HuH-7.5 (cell line): ENCODE results near the gene LONP1.
"Not testable (repeated sequence)": the region's sequence is repeated elsewhere in the genome, so short reads cannot be mapped to it uniquely, and the experiment has no call there.

Experiments used
- DNase-seq: peaks from one replicate; pipeline ENCODE4 v3.0.0; 2011; ENCODE audit warnings: low spot score

LONP1 gene

GRCh38 chr19:5719961-5720790 is at the start of gene LONP1, which contains the start of gene CATSPERD:
Gene LONP1 (minus strand): TSS chr19:5720146. CDS start chr19:5720132, 14 bp downstream.
Gene CATSPERD (plus strand): TSS chr19:5720637. CDS start chr19:5720738, 101 bp downstream.
- DNase-seq, result peak; percentile 98

DNA sequence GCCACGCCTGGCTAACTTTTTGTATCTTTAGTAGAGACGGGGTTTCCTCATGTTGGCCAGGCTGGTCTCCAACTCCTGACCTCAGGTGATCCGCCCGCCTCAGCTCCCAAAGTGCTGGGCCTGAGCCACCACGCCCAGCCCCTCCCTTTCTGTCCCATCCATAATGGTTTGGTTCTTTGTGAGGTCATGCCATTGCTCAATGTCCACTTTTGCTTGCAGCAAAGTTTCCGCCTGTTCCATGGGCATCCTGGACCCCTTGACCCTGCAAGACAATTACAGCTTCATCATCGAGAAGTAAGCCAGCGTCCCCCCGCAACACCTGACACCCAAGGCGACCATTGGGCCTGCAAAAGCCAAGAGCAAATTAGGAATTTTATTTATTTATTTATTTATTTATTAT is 48.0 kb upstream of the LONP1 start:
- DNase-seq, result no peak

- no peak for DNase-seq
Measured at GRCh38 chr19:5765220-5765619, 45.3 kb upstream of the LONP1 start.

DNA sequence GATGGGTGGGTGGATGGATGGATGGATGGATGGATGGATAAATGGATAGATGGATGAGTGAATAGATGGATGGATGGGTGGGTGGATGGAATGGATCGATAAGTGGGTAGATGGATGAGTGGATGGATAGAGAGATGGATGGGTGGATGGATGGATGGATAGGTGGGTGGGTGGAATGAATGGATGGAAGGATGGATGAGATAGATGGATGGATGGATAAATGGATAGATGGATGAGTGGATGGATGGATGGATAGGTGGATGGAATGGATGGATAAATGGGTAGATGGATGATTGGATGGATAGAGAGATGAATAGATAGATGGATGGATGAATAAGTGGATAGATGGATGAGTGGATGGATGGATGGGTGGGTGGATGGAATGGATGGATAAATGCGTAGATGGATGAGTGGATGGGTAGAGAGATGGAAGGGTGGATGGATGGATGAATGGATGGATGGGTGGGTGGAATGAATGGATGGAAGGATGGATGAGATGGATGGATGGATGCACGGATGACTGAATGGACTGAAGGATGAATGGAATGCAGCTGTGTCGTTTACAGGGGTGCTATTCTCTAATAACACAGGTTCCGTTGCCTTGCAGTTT is 42.8 kb upstream of the LONP1 start:
- no peak for DNase-seq

DNA sequence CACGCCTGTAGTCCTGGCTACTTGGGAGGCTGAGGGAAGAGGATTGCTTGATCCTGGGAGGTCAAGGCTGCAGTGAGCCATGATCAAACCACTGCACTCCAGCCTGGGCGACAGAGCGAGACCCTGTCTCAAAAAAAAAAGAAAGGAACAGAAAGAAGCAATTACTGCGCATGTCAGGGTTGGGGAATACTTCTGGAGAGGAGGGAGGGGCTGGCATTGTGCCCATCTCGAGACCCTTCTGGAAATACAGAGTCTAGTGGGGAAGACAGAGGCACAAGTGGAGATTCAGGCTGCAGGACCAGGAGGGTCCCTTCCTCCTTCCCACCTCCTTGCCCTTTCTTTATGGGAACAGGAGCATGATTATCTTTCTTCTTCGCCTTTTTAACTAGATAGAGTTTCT is 33.8 kb upstream of the LONP1 start:
- DNase-seq, result no peak

DNA sequence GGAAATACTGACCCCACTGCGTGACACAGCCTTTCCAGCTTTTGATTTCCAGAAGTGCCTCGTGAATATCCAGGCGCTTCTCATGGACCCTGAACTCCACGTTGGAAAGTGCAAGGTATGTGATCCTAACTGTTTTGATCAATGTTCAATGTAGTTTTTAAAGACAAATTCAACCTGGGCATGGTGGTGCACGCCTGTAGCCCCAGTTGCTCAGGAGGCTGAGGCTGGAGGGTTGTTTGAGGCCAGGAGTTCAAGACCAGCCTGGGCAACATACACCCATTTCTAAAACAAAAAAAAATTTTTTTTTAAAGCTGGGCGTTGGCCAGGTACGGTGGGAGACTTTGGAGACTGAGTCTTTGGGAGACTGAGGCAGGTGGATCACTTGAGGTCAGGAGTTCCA is 31.8 kb upstream of the LONP1 start:
- DNase-seq, result no peak

GRCh38 chr19:5749505-5749904 is 29.6 kb upstream of the LONP1 start:
- DNase-seq, result no peak

DNA sequence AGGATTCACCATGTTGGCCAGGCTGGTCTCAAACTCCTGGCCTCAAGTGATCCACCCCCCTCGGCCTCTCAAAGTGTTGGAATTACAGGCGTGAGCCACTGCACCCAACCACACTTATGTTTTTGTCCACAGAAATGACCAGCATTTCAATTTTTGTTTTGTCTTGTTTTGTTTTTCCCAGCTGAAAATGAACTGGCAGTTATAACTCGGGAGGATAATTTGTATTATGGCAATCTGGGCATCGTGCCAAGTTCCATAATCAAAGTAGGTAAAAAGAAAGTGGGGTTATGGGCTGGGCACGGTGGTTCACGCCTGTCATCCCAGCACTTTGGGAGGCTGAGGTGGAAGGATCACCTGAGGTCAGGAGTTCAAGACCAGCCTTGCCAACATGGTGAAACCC is 29.0 kb upstream of the LONP1 start:
- DNase-seq, result not testable (repeated sequence)

DNA sequence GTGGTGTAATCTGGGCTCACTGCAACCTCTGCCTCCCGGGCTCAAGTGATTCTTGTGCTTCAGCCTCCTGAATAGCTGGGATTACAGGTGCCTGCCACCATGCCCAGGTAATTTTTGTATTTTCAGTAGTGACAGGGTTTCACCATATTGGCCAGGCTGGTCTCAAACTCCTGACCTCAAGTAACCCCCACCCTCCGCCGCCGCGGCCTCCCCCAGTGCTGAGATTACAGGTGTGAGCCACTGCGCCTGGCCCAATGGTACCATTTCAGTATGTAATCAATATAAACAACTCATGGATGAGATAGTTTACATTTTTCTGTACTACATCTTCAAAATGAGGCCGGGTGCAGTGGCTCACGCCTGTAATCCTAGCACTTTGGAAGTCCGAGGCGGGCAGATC is 25.1 kb upstream of the LONP1 start:
- not testable (repeated sequence) for DNase-seq

- DNase-seq, result no peak
Measured at GRCh38 chr19:5743630-5744029, 23.7 kb upstream of the LONP1 start.

GRCh38 chr19:5742051-5742450 is 22.1 kb upstream of the LONP1 start:
- DNase-seq, result no peak

- no peak for DNase-seq
Measured at GRCh38 chr19:5738423-5738822, 18.5 kb upstream of the LONP1 start.

DNA sequence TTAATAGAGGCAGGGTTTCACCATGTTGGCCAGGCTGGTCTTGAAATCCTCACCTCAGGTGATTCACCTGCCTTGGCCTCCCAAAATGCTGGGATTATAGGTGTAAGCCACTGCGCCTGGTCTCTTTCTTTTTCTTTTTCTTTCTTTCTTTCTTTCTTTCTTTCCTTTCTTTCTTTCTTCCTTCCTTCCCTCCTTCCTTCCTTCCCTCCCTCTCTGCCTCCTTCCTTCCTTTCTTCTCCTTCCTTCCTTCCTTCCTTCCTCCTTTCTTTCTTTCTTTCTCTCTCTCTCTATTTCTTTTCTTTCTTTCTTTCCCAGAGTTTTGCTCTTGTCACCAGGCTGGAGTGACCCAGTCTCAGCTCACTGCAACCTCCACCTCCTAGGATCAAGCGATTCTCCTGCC is 13.2 kb upstream of the LONP1 start:
- DNase-seq, result not testable (repeated sequence)

GRCh38 chr19:5727453-5728050 is 7.6 kb upstream of the LONP1 start:
- DNase-seq, result no peak

GRCh38 chr19:5719274-5719960 is 529 bp downstream of the LONP1 start:
- DNase-seq, result peak; percentile 34

- peak; percentile 52 for DNase-seq
Measured at GRCh38 chr19:5718579-5719273, 1.2 kb downstream of the LONP1 start.

GRCh38 chr19:5718037-5718578 is 1.8 kb downstream of the LONP1 start:
- DNase-seq, result no peak

GRCh38 chr19:5717215-5717935 is 2.6 kb downstream of the LONP1 start:
- DNase-seq, result no peak

DNA sequence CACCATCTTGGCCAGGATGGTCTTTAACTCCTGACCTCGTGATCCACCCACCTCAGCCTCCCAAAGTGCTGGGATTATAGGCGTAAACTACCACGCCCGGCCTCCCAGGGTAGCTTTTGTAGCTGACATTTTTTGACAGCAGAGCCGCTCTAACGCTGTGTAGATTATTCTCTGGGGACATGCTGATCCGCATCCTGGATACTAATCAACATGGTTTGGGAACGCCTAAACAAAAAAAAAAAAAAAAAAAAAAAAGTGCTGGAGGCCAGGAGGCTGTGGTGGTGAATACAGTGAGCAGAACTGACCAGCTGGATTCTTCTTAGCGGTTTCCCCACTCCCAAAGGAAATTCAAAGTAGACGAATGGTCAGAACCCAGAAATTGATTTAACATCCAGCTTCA is 5.1 kb downstream of the LONP1 start:
- no peak for DNase-seq

DNA sequence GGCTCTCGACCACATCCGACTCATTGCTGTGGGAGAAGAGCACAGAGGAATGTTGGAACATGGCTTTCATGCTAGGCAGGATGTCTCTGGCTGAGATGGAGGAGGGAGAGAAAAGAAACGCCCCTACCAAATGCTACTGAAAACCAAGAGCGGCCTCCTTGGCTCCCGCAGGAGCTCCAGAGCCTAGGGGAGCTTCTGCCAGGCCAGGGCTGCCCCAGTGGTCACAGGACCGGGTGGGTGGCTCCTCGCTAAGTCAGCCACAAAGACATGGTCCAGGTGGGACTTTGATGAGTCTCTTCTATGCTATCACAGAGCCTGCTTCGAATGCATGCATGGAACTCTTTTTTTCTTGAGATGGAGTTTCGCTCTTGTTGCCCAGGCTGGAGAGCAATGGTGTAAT is 6.7 kb downstream of the LONP1 start:
- no peak for DNase-seq

DNA sequence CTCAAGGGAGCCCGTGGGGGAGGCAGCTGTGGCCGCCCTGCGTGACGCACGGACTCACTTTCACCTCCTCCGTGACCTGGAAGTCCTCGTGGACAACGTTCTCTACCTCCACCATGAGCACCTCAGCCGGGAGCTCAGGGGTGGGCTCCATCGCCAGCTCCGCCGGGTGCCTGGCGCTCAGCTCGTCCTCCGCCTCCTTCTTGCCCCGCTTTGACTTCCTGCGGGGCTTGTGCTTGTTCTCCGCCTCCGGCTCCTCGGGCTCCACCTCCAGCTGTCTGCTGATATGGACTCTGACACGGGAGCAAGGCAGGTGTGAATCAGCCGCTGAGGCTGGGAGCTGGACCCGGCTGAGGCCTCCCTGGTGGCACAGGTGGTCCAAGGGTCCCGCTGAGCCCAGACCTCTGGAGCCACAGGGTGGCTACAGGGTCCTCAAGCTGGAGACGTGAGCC is 8.2 kb downstream of the LONP1 start:
- DNase-seq, result no peak
